ENCODE results near the gene CELF3. TPM values are rescaled to one million over a fixed set of nuclear protein-coding genes. Genes with fewer than 3 reads are reported as not detected.

The CELF3 gene
- total RNA-seq, 1 donor from 2014 or later, result not detected

- DNase-seq (ENCODE audit: low read depth), result peak; percentile 22
Observed at GRCh38 chr1:151720974-151721787, 4.6 kb upstream of the CELF3 start, which contains the start of gene RIIAD1. TSS of gene RIIAD1 (plus strand) at chr1:151721522. CDS start at chr1:151721537, 15 bp downstream.

- peak; percentile 18 for DNase-seq (ENCODE audit: low read depth)
Observed at GRCh38 chr1:151720554-151720953, 4.0 kb upstream of the CELF3 start.

- DNase-seq (ENCODE audit: low read depth), result no peak
Observed at GRCh38 chr1:151720125-151720524, 3.5 kb upstream of the CELF3 start.

GRCh38 chr1:151718666-151719065 is 2.1 kb upstream of the CELF3 start:
- no peak for DNase-seq (ENCODE audit: low read depth)

GRCh38 chr1:151718011-151718431 is 1.4 kb upstream of the CELF3 start:
- DNase-seq (ENCODE audit: low read depth), result no peak

GRCh38 chr1:151716405-151716762 is 219 bp downstream of the CELF3 start:
- DNase-seq (ENCODE audit: low read depth), result no peak

- DNase-seq (ENCODE audit: low read depth), result no peak
Observed at GRCh38 chr1:151715726-151716404, 738 bp downstream of the CELF3 start.

GRCh38 chr1:151714820-151715725 is 1.5 kb downstream of the CELF3 start:
- no peak for DNase-seq (ENCODE audit: low read depth)

GRCh38 chr1:151713874-151714273 is 2.7 kb downstream of the CELF3 start:
- DNase-seq (ENCODE audit: low read depth), result no peak

GRCh38 chr1:151713044-151713443 is 3.6 kb downstream of the CELF3 start:
- DNase-seq (ENCODE audit: low read depth), result no peak

GRCh38 chr1:151711951-151712350 is 4.7 kb downstream of the CELF3 start:
- DNase-seq (ENCODE audit: low read depth), result no peak

GRCh38 chr1:151711044-151711800 is 5.4 kb downstream of the CELF3 start:
- DNase-seq (ENCODE audit: low read depth), result no peak

GRCh38 chr1:151710187-151710840 is 6.3 kb downstream of the CELF3 start:
- peak; percentile 23 for DNase-seq (ENCODE audit: low read depth)

GRCh38 chr1:151708891-151709290 is 7.7 kb downstream of the CELF3 start:
- DNase-seq (ENCODE audit: low read depth), result no peak

- no peak for DNase-seq (ENCODE audit: low read depth)
Observed at GRCh38 chr1:151707541-151708065, 9.0 kb downstream of the CELF3 start.

- no peak for DNase-seq (ENCODE audit: low read depth)
Observed at GRCh38 chr1:151706464-151707415, 9.9 kb downstream of the CELF3 start.

GRCh38 chr1:151705753-151706463 is 10.7 kb downstream of the CELF3 start:
- DNase-seq (ENCODE audit: low read depth), result no peak

GRCh38 chr1:151705146-151705545 is 11.5 kb downstream of the CELF3 start:
- no peak for DNase-seq (ENCODE audit: low read depth)

Data from myocyte (in vitro differentiated cells).